Uterus (tissue), 2 donors: ENCODE data around the gene BRMS1.

Experiments
- CTCF ChIP-seq, 4 experiments: fragments of 200-600 bp in 2 of 4; fragments of 450-650 bp in 2 of 4; sonication (generic) in 2 of 4; IDR thresholded peaks; one replicate each; pipeline ENCODE4 v1.5.1; 2016 to 2019; ENCODE audit warnings: antibody characterized with exemption in 4 of 4, mild to moderate bottlenecking in 2 of 4, moderate library complexity in 1 of 4
- POLR2A ChIP-seq, 2 donors: fragments of 450-650 bp; IDR thresholded peaks; one replicate each; pipeline ENCODE4 v1.6.1; 2016; ENCODE audit warnings: antibody characterized with exemption in 2 of 2, mild to moderate bottlenecking in 1 of 2, moderate library complexity in 1 of 2

- no peak for TF ChIP-seq CTCF (IDR thresholded peaks at IDR 0.05)
- TF ChIP-seq POLR2A (IDR thresholded peaks at IDR 0.05), result no peak
These were observed 51.6 kb downstream of the BRMS1 start for GRCh38 chr11:66293352-66293751.
